Liver (tissue), 9 donors: ENCODE measurements around the gene LYRM9. TPM values are rescaled to one million over a fixed set of nuclear protein-coding genes. Genes with fewer than 3 reads are reported as not detected.

Experiments
- DNase-seq: peaks from one replicate; pipeline ENCODE4 v3.0.0-alpha.2; 2017; ENCODE audit warnings: low spot score
- H3K27ac ChIP-seq, 2 donors: one replicate each; pipeline ENCODE4 v1.7.0; 2013; ENCODE audit warnings: inconsistent platforms in 2 of 2, low read length in 2 of 2, control low read depth in 1 of 2, low read depth in 1 of 2, mild to moderate bottlenecking in 1 of 2
- H3K27me3 ChIP-seq, 4 donors: one replicate each; pipeline versions ENCODE4 v1.6.1 to v1.7.0; 2013; ENCODE audit warnings: low read length in 3 of 4, inconsistent platforms in 1 of 4, mild to moderate bottlenecking in 1 of 4, moderate library complexity in 1 of 4; ENCODE audit not compliant: control insufficient read depth in 4 of 4, insufficient read depth in 4 of 4
- H3K36me3 ChIP-seq, 4 donors: one replicate each; pipeline versions ENCODE4 v1.6.1 to v1.7.0; 2013; ENCODE audit warnings: low read length in 3 of 4, mild to moderate bottlenecking in 3 of 4, low read depth in 1 of 4, moderate library complexity in 1 of 4; ENCODE audit not compliant: control insufficient read depth in 4 of 4, insufficient read depth in 3 of 4
- H3K4me1 ChIP-seq, 4 donors: one replicate each; pipeline versions ENCODE4 v1.6.1 to v1.7.0; 2013; ENCODE audit warnings: low read length in 3 of 4, mild to moderate bottlenecking in 3 of 4, moderate library complexity in 1 of 4; ENCODE audit not compliant: control insufficient read depth in 4 of 4, insufficient read depth in 4 of 4
- H3K4me3 ChIP-seq, 3 donors: one replicate each; pipeline versions ENCODE4 v1.6.1 to v1.7.0; 2013; ENCODE audit warnings: low read length in 3 of 3, control low read depth in 1 of 3, low read depth in 1 of 3, mild to moderate bottlenecking in 1 of 3
- H3K9ac ChIP-seq, 2 donors: one replicate each; pipeline ENCODE4 v1.7.0; 2013; ENCODE audit warnings: low read length in 2 of 2, mild to moderate bottlenecking in 2 of 2, moderate library complexity in 2 of 2, control low read depth in 1 of 2, low read depth in 1 of 2
- H3K9me3 ChIP-seq, 4 donors: one replicate each; pipeline versions ENCODE4 v1.6.1 to v1.7.0; 2013; ENCODE audit warnings: low read length in 3 of 4; ENCODE audit not compliant: control insufficient read depth in 4 of 4
- ATF3 ChIP-seq: IDR thresholded peaks from 2 replicates; pipeline ENCODE4 v1.6.1; 2016; ENCODE audit warnings: antibody characterized with exemption
- CTCF ChIP-seq: fragments of 150-350 bp; IDR thresholded peaks from 2 replicates; pipeline ENCODE4 v1.5.1; 2017; ENCODE audit warnings: improper control_type of control experiment, low read depth, low read length; ENCODE audit not compliant: missing input control
- FOXA1 ChIP-seq: IDR thresholded peaks from 2 replicates; pipeline ENCODE4 v1.6.1; 2016; ENCODE audit warnings: antibody characterized with exemption
- FOXA2 ChIP-seq: IDR thresholded peaks from 2 replicates; pipeline ENCODE4 v1.6.1; 2016; ENCODE audit warnings: antibody characterized with exemption
- HNF4A ChIP-seq, 2 donors: conservative IDR thresholded peaks; 2 replicates each; pipeline ENCODE4 v1.6.1; 2016; ENCODE audit warnings: antibody characterized with exemption in 2 of 2, mild to moderate bottlenecking in 2 of 2
- HNF4G ChIP-seq: IDR thresholded peaks from 2 replicates; pipeline ENCODE4 v1.6.1; 2016; ENCODE audit warnings: antibody characterized with exemption
- JUND ChIP-seq, 2 donors: IDR thresholded peaks; 2 replicates each; pipeline ENCODE4 v1.6.1; 2016; ENCODE audit warnings: antibody characterized with exemption in 2 of 2
- MAX ChIP-seq: IDR thresholded peaks from 2 replicates; pipeline ENCODE4 v1.6.1; 2016; ENCODE audit warnings: antibody characterized with exemption
- NR2F2 ChIP-seq: IDR thresholded peaks from 2 replicates; pipeline ENCODE4 v1.6.1; 2016; ENCODE audit warnings: antibody characterized with exemption
- RAD21 ChIP-seq, 2 donors: IDR thresholded peaks; 2 replicates each; pipeline ENCODE4 v1.6.1; 2016; ENCODE audit warnings: antibody characterized with exemption in 2 of 2, mild to moderate bottlenecking in 2 of 2
- REST ChIP-seq: IDR thresholded peaks from 2 replicates; pipeline ENCODE4 v1.6.1; 2016; ENCODE audit warnings: antibody characterized with exemption, mild to moderate bottlenecking
- YY1 ChIP-seq: IDR thresholded peaks from 2 replicates; pipeline ENCODE4 v1.6.1; 2016; ENCODE audit warnings: antibody characterized with exemption, mild to moderate bottlenecking
- ZBTB33 ChIP-seq: IDR thresholded peaks from 2 replicates; pipeline ENCODE4 v1.6.1; 2016; ENCODE audit warnings: antibody characterized with exemption
- WGBS: extraction: QIAGEN DNeasy Blood & Tissue Kit; methylation state at CpG from one replicate; pipeline ENCODE4 v1.1.7; 2013; 5-methylcytosine and 5-hydroxymethylcytosine counted together
- polyA plus RNA-seq, 2 donors: library from polyadenylated mRNA; stranded (reverse) in 1 of 2; unstranded in 1 of 2; fragments of 200-250 nt in 1 of 2; fragments of >200 nt in 1 of 2; fragmentation: Nextera tagmentation in 1 of 2; extraction: Ambion mirVana in 1 of 2; gene quantifications; one replicate each; pipeline versions ENCODE4 v1.2.1 to v1.2.3, GENCODE V29; 2013 to 2015
- total RNA-seq, 2 donors: library from RNA; depleted of rRNA; stranded (reverse); fragments of >200 nt; gene quantifications; one replicate each; pipeline ENCODE4 v1.2.3, GENCODE V29; 2014
- donor health status: healthy.
- donor health status: healthy.
- donor health status: healthy.
- donor health status: healthy.
- donor health status: healthy.

Gene LYRM9
- total and polyA plus RNA-seq, 4 donors, result 3.8 to 4.4 (median 4.1) TPM

GRCh38 chr17:27879987-27880608 lies 13.1 kb downstream of the LYRM9 start:
- Histone ChIP-seq H3K9ac (no peak overlapping the region), H3K36me3 (peaks cover 0 to 2% (median under 1%) of the 10 kb centered on the region in 4 donors), H3K4me1 (no peaks in the 10 kb centered on the region), H3K27ac (no peak overlapping the region), H3K4me3 (no peak overlapping the region), H3K27me3 (no peaks in the 10 kb centered on the region), H3K9me3 (no peaks in the 10 kb centered on the region)
- no peak for TF ChIP-seq MAX
- TF ChIP-seq RAD21 (IDR thresholded peaks at IDR 0.05), result peak; percentile 97 to 99
- peak; percentile 94 for TF ChIP-seq CTCF
- DNase-seq, result peak; percentile 72
- WGBS, result 37% methylated on average over 3 of the region's 3 CpGs

- TF ChIP-seq ZBTB33 (no peak), NR2F2 (no peak), HNF4A (conservative IDR thresholded peaks at IDR 0.05) (no peak), ATF3 (no peak), FOXA1 (no peak), JUND (IDR thresholded peaks at IDR 0.05) (no peak), CTCF (no peak), FOXA2 (no peak), HNF4G (no peak), MAX (no peak), YY1 (no peak), REST (no peak)
- Histone ChIP-seq H3K27me3 (no peaks in the 10 kb centered on the region), H3K36me3 (peaks cover 0 to 2% (median under 1%) of the 10 kb centered on the region in 4 donors), H3K4me1 (no peaks in the 10 kb centered on the region), H3K9ac (no peak overlapping the region), H3K9me3 (no peaks in the 10 kb centered on the region), H3K4me3 (no peak overlapping the region), H3K27ac (no peak overlapping the region)
- WGBS, result 91% methylated on average over 13 of the region's 13 CpGs
- DNase-seq, result no peak
Observed at GRCh38 chr17:27878776-27879562, 14.2 kb downstream of the LYRM9 start.
